Coronary artery (tissue), 2 donors: Measurements from ENCODE around the gene GPBAR1.
A peak's percentile ranks its signal among the peaks of the same experiment; 100 is the strongest.
"Not testable (repeated sequence)": the region's sequence is repeated elsewhere in the genome, so short reads cannot be mapped to it uniquely, and the experiment has no call there.

ENCODE experiments used
- DNase-seq: peaks from one replicate; pipeline ENCODE4 v3.0.0-alpha.2; 2017; ENCODE audit warnings: low spot score
- H3K27ac ChIP-seq, 2 donors: fragments of 200-600 bp; sonication (generic); one replicate each; pipeline ENCODE4 v1.5.1; 2016 to 2019
- H3K4me3 ChIP-seq: fragments of 200-600 bp; sonication (generic); 2 replicates; pipeline ENCODE4 v1.5.1; 2016; ENCODE audit warnings: mild to moderate bottlenecking, moderate library complexity
- TF ChIP-seq, protein P1 (sequence below): fragments of 200-600 bp; sonication (generic); IDR thresholded peaks from one replicate; pipeline ENCODE4 v1.5.1; 2019; ENCODE audit warnings: antibody characterized with exemption

Gene GPBAR1

DNA sequence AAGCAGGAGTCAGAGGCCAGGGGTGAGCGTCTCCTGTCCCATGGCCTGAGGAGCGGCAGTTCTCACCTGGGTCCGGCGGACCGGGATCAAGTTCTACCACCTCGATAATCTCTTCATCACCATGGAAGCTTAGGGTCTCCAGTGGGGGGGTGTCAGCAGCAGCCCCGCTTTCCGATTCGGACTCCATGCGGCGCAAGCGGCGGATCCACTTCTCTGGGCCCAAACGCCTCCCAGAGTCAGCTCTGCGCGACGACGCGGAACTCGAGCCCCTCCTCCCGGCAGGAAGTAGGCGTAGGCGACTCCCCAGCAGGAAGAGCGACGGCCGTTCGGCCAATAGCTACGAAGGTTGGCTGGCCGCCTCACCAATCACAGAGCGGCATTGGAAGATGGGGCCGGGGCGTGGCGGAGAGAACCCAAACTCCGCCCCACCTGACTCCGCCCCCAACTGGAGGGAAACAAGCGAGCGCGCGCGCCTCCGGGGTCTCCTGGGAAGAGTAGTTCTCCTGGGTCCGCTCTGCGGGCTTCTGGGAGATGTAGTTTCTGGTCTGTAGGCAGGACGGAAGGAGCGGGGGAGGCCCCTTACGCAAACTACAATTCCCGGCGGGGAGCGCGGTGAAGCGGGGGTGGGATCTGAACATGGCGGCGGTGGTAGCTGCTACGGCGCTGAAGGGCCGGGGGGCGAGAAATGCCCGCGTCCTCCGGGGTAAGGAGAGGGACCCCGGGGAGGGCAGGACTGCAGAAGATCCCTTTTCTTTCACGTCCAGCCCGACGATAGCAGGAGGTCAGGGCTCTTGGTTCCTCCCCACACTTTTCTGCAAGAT, 9.3 kb downstream of the GPBAR1 start, which contains the start of the genes AAMP and PNKD:
Gene AAMP, minus strand, starts transcription at position 238 of the 821 bp plus-strand sequence. Its CDS starts 51 bp downstream, at position 187.
Gene PNKD, plus strand, starts transcription at position 620 of the 821 bp plus-strand sequence. Its CDS starts 17 bp downstream, at position 637.
- peak; percentile 100 for DNase-seq
- H3K27ac ChIP-seq, result peak within 1 kb of the TSS; percentile 80 to 92
- H3K4me3 ChIP-seq, result peak within 1 kb of the TSS; percentile 93
- TF ChIP-seq, protein P1, sequence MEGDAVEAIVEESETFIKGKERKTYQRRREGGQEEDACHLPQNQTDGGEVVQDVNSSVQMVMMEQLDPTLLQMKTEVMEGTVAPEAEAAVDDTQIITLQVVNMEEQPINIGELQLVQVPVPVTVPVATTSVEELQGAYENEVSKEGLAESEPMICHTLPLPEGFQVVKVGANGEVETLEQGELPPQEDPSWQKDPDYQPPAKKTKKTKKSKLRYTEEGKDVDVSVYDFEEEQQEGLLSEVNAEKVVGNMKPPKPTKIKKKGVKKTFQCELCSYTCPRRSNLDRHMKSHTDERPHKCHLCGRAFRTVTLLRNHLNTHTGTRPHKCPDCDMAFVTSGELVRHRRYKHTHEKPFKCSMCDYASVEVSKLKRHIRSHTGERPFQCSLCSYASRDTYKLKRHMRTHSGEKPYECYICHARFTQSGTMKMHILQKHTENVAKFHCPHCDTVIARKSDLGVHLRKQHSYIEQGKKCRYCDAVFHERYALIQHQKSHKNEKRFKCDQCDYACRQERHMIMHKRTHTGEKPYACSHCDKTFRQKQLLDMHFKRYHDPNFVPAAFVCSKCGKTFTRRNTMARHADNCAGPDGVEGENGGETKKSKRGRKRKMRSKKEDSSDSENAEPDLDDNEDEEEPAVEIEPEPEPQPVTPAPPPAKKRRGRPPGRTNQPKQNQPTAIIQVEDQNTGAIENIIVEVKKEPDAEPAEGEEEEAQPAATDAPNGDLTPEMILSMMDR, result no peak

DNA sequence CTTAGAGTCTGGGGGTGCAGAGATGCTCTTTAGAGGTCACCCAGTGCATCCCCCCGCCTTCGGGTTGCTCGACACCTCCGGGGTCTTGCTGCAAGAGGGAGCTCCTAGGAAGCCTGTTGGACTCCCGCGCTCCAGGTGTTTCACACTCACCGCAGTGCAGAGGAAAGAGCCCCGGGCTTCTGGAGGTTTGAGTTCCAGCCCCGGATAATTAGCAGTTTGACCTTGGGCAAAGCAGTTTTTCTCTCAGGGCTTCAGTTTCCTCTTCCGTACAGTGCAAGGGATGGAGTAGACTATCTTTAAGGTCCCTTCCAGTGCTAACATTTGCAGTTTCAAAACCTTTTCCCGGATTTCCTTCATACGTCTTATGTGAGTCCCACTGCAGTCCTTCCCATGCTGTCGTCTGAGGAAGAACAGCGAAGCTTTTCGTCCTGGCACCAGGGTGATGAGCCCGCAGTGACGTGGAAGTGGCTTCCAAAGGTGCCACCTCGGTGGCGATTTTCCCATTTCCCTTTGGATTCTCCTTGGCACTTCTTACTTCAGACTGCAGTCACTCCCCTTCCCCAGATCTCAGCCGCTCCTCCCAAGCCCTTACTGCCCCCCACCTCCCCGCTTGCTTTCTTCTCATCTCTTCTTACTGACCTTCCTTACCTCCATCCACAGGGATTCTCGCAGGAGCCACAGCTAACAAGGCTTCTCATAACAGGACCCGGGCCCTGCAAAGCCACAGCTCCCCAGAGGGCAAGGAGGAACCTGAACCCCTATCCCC, 10.1 kb downstream of the GPBAR1 start:
- DNase-seq, result no peak
- H3K4me3 ChIP-seq, result peak overlapping the region; percentile 84
- peak overlapping the region; percentile 39 to 82 for H3K27ac ChIP-seq
- TF ChIP-seq, protein P1, result no peak

DNA sequence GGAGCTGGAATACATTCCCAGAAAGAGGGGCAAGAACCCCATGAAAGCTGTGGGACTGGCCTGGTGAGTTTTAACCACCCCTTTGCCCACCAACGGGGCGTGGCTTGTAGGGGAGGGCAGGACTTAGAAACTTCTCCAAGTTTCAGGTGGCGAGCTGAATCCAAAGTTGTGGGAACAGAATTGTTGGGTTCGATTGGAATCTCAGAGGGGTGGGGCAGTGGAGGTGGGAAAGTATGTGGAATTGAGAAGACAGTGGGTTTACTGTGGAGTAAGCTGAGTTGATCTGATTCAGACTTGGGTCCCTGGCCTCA, 10.6 kb downstream of the GPBAR1 start:
- no peak for DNase-seq
- Histone ChIP-seq H3K27ac (peak overlapping the region; percentile 39 to 82), H3K4me3 (peak overlapping the region; percentile 84)
- TF ChIP-seq, protein P1, result no peak

DNA sequence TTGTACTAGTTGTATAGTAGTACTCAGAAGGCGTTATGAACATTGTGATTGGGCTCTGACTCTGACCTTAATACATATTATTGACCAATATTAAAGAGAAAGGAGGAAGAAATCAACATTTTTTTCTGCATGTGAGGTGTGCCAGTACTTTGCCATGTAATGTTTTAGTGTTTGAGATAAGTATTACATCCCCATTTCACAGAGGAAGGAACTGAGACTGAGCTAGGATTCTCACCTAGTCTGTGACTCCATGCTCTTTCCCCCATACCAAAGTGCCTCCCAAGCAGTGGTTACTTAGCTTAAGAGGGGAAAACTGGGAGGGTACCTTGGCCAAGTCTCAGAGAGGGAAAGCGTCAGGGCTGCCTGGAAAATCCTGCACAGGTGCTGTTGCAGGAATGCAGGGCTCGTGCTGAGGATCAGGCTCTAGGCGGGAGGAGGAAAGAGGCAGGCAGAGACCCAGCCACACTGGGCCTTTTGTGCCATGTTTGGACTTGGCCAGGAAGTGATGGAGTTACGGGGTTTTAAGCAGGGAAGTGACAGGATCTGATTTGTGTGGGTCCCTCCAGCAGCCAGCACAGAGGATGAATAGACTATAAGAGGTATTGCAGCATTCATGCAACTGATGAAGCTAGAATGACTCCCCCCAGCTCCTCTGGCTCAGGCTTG, 11.2 kb downstream of the GPBAR1 start:
- Histone ChIP-seq H3K4me3 (peak overlapping the region; percentile 84), H3K27ac (peak overlapping the region; percentile 61 to 82)
- TF ChIP-seq, protein P1, result no peak
- no peak for DNase-seq

DNA sequence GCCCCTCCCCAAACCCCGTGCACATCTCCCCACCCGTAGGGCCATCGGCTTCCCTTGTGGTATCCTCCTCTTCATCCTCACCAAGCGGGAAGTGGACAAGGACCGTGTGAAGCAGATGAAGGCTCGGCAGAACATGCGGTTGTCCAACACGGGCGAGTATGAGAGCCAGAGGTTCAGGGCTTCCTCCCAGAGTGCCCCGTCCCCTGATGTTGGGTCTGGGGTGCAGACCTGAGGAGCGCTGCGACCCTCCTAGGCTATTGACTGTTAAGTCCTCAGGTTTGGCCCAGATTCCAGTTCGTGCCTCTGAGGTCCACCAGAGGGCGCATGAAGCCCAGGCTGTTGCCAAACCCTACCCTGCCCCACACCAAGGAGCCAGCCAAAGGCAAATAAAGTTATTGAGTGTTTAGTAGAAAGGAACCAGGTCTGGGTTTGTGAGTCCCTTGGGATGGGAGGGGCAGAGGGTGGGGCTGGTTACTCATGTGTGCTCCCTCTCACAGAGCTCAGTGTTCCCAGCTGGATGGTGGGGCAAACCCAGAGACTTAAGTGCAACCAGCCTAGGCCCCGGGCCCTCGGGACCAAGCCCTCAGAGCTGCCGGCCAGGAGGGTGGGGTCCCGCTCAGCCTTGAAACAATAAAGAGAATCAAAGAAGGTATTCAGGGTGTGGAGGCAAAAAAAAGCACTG, 11.9 kb downstream of the GPBAR1 start:
- H3K4me3 ChIP-seq, result peak overlapping the region; percentile 47
- TF ChIP-seq, protein P1, result peak; percentile 85

DNA sequence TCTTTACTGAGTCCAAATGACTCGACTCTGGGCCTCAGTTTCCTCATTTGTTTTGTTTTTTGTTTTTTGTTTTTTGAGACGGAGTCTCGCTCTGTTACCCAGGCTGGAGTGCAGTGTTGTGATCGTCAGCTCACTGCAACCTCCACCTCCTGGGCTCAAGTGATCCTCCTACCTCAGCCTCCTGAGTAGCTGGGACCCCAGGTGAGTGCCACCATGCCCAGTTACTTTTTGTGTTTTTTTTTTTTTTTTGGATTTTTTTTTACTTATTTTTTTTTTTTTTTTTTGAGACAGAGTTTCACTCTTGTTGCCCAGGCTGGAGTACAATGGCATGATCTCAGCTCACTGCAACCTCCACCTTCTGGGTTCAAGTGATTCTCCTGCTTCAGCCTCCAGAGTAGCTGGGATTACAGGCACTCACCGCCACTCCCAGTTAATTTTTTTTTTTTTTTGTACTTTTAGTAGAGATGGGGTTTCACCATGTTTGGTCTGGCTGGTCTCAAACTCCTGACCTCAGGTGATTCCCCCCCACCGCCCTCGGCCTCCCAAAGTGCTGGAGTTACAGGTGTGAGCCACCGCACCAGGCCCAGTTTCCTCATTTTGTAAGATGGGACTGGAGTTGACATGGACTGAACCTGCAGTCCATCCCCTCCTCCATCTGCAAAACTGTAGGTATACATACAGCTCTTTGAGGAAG, 12.5 kb downstream of the GPBAR1 start:
- not testable (repeated sequence) for H3K4me3 ChIP-seq, DNase-seq
- peak overlapping the region; percentile 21 to 82 for H3K27ac ChIP-seq

More for the DNA sequence above, 11.9 kb downstream of the GPBAR1 start:
- peak overlapping the region; percentile 61 to 82 for H3K27ac ChIP-seq
- DNase-seq, result peak; percentile 97
